GM06990 (cell line): ENCODE results near the gene NDUFA5.
A peak's percentile ranks its signal among the peaks of the same experiment; 100 is the strongest.

Experiments used
- DNase-seq: peaks from one replicate; pipeline ENCODE4 v3.0.0-alpha.2; 2011; ENCODE audit not compliant: insufficient read length; ENCODE audit errors: extremely low read depth
- H3K27me3 ChIP-seq: replicated peaks from 2 replicates; pipeline ENCODE4 v1.6.0; 2011; ENCODE audit warnings: low read length; ENCODE audit not compliant: control insufficient read depth, insufficient read depth
- H3K36me3 ChIP-seq: 2 replicates; pipeline ENCODE4 v1.5.1; 2011; ENCODE audit warnings: low read length; ENCODE audit not compliant: control insufficient read depth, insufficient read depth
- H3K4me3 ChIP-seq: replicated peaks from 2 replicates; pipeline ENCODE4 v1.5.1; 2011; ENCODE audit warnings: low read depth, mild to moderate bottlenecking, control low read depth, low read length
- CTCF ChIP-seq: IDR thresholded peaks from 2 replicates; pipeline ENCODE4 v1.5.1; 2011; ENCODE audit warnings: low read length, control low read depth, mild to moderate bottlenecking, inconsistent platforms; ENCODE audit not compliant: insufficient read depth, poor library complexity, severe bottlenecking

The NDUFA5 gene

GRCh38 chr7:123557398-123558288, at the start of gene NDUFA5:
NDUFA5 (minus strand) TSS chr7:123557818; CDS start chr7:123557795, 23 bp downstream.
- DNase-seq = peak; percentile 82
- Histone ChIP-seq H3K27me3 (no peaks in the 10 kb centered on the region), H3K4me3 (peak within 1 kb of the TSS; percentile 100), H3K36me3 (no peaks in the 10 kb centered on the region)
- no peak for TF ChIP-seq CTCF

DNA sequence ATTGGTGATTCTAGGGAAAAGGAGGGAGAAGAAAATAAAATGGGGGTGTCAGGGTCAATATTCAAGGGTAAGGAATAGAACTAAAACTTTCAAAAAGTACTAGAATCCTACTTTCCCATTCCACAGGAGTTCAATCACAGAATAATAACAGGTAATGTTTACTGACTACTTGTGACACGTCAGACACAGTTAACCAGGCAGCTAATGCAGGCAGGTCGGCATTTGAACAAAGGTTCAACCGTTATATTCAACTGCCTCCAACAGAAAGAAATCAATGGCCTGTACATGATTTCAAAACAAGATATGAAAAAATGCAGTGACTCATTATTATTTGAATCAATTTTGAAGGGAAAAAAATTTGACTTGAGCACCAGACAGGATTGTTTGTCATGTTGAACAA, 47.1 kb upstream of the NDUFA5 start:
- Histone ChIP-seq H3K4me3 (no peak overlapping the region), H3K36me3 (no peaks in the 10 kb centered on the region), H3K27me3 (no peaks in the 10 kb centered on the region; the same call in none of the 2 replicates)
- no peak for DNase-seq
- no peak for TF ChIP-seq CTCF

DNA sequence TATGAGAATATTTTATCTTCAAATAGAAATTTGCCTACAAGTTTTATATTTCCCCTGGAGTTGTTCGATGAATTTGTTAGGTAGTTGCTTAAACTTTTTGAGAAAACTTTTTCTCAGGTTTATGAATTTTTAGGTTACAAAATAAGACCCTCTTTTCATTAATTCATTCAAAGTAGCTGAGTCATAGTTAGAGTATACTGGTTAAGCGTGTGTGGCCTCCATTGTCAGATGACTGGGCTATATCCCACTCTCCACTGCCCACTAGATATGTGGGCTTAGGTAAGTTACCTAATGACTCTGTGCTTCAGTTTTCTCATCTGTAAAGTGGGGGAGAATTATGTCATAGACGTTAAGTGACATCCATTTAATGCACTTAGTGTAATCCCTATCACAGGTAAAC, 45.0 kb upstream of the NDUFA5 start:
- no peak for DNase-seq
- Histone ChIP-seq H3K36me3 (no peaks in the 10 kb centered on the region), H3K27me3 (no peaks in the 10 kb centered on the region; the same call in none of the 2 replicates), H3K4me3 (no peak overlapping the region)
- no peak for TF ChIP-seq CTCF

DNA sequence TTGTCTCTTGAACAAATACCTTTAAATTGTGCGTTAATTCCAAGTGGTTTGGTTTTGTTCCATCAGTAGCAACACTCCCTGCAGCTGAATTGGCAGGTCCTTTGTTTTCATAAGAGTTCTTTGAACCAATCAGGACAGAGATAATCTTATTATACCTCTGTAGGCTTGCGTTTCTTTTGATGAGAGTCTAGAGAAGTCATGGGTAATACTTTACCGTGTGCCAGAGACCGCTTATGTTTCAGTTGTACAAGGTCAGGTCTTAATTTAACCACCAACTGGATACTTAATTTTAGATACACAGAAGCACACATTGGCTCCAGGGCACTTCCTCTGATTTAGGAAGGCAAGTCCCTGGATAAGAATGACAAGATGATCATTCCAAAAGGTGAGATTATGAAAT, 43.9 kb upstream of the NDUFA5 start, which contains the start of gene ASB15:
ASB15 (plus strand) TSS at position 292 of the 400 bp plus-strand sequence. CDS start 12,682 bp downstream, outside the sequence.
- no peak for TF ChIP-seq CTCF
- Histone ChIP-seq H3K4me3 (no peak within 1 kb of the TSS), H3K36me3 (no peaks in the 10 kb centered on the region), H3K27me3 (no peaks in the 10 kb centered on the region; the same call in none of the 2 replicates)
- DNase-seq = no peak

GRCh38 chr7:123600876-123601275, 43.3 kb upstream of the NDUFA5 start:
- DNase-seq = no peak
- no peak for TF ChIP-seq CTCF
- Histone ChIP-seq H3K27me3 (no peaks in the 10 kb centered on the region), H3K4me3 (no peak overlapping the region), H3K36me3 (no peaks in the 10 kb centered on the region)

- TF ChIP-seq CTCF = no peak
- H3K27me3 ChIP-seq = no peaks in the 10 kb centered on the region
- H3K36me3 ChIP-seq = no peaks in the 10 kb centered on the region
- H3K4me3 ChIP-seq = no peak overlapping the region
- DNase-seq = no peak
These were observed 42.1 kb upstream of the NDUFA5 start for GRCh38 chr7:123599766-123600165.
